NT2/D1 (cell line): ENCODE data around the gene VSNL1.

Experiments used
- DNase-seq: peaks from one replicate; pipeline ENCODE4 v3.0.0-alpha.2; 2011; ENCODE audit warnings: low read depth, low spot score
- H3K27me3 ChIP-seq: 2 replicates; pipeline ENCODE4 v1.6.0; 2011; ENCODE audit warnings: mild to moderate bottlenecking; ENCODE audit not compliant: insufficient read length, insufficient read depth
- H3K36me3 ChIP-seq: 2 replicates; pipeline ENCODE4 v1.6.1; 2011; ENCODE audit warnings: mild to moderate bottlenecking, low read length, mixed read lengths; ENCODE audit not compliant: insufficient read depth, insufficient read length
- H3K4me1 ChIP-seq: 2 replicates; pipeline ENCODE4 v1.5.1; 2011; ENCODE audit not compliant: insufficient read depth, insufficient read length
- H3K4me3 ChIP-seq: 2 replicates; pipeline ENCODE4 v1.5.1; 2011; ENCODE audit warnings: low read depth; ENCODE audit not compliant: insufficient read length
- H3K9ac ChIP-seq: 2 replicates; pipeline ENCODE4 v1.6.0; 2011; ENCODE audit warnings: low read depth; ENCODE audit not compliant: insufficient read length
- H3K9me3 ChIP-seq: 2 replicates; pipeline ENCODE4 v1.5.1; 2011; ENCODE audit warnings: mild to moderate bottlenecking, low read length; ENCODE audit not compliant: insufficient read depth
- SUZ12 ChIP-seq: IDR thresholded peaks from 2 replicates; pipeline ENCODE4 v1.6.1; 2011; ENCODE audit not compliant: insufficient read length, insufficient read depth; ENCODE audit errors: extremely low read depth
- YY1 ChIP-seq: IDR thresholded peaks from 2 replicates; pipeline ENCODE4 v1.6.1; 2011; ENCODE audit not compliant: insufficient read length, insufficient read depth
- ZNF274 ChIP-seq: IDR thresholded peaks from 2 replicates; pipeline ENCODE4 v1.6.1; 2011; ENCODE audit warnings: mild to moderate bottlenecking, low read depth, low read length

VSNL1 gene

GRCh38 chr2:17634997-17635396 is 94.5 kb downstream of the VSNL1 start:
- DNase-seq, result no peak
- Histone ChIP-seq H3K9ac (no peak overlapping the region), H3K36me3 (no peaks in the 10 kb centered on the region), H3K9me3 (peaks cover 4% of the 10 kb centered on the region; the same call in 1 of the 2 replicates), H3K4me3 (no peak overlapping the region), H3K4me1 (no peaks in the 10 kb centered on the region), H3K27me3 (no peaks in the 10 kb centered on the region)
- no peak for TF ChIP-seq SUZ12
- TF ChIP-seq ZNF274, result no peak
- no peak for TF ChIP-seq YY1

GRCh38 chr2:17636257-17636656 is 95.8 kb downstream of the VSNL1 start:
- Histone ChIP-seq H3K9me3 (no peaks in the 10 kb centered on the region), H3K27me3 (no peaks in the 10 kb centered on the region), H3K4me3 (no peak overlapping the region), H3K9ac (no peak overlapping the region), H3K36me3 (no peaks in the 10 kb centered on the region), H3K4me1 (no peaks in the 10 kb centered on the region)
- no peak for DNase-seq
- TF ChIP-seq ZNF274 (no peak), SUZ12 (no peak), YY1 (no peak)

- H3K36me3 ChIP-seq, result no peaks in the 10 kb centered on the region
- no peaks in the 10 kb centered on the region for H3K9me3 ChIP-seq
- TF ChIP-seq SUZ12, result no peak
- TF ChIP-seq YY1, result no peak
- no peak for TF ChIP-seq ZNF274
- H3K27me3 ChIP-seq, result no peaks in the 10 kb centered on the region
- no peak overlapping the region for H3K9ac ChIP-seq
- H3K4me3 ChIP-seq, result no peak overlapping the region
- H3K4me1 ChIP-seq, result no peaks in the 10 kb centered on the region
- no peak for DNase-seq
Observed at GRCh38 chr2:17637131-17637906, 96.8 kb downstream of the VSNL1 start.

GRCh38 chr2:17638196-17638743 is 97.8 kb downstream of the VSNL1 start:
- no peaks in the 10 kb centered on the region for H3K9me3 ChIP-seq
- no peak overlapping the region for H3K4me3 ChIP-seq
- DNase-seq, result no peak
- no peaks in the 10 kb centered on the region for H3K4me1 ChIP-seq
- no peaks in the 10 kb centered on the region for H3K27me3 ChIP-seq
- no peaks in the 10 kb centered on the region for H3K36me3 ChIP-seq
- no peak for TF ChIP-seq SUZ12
- no peak overlapping the region for H3K9ac ChIP-seq

GRCh38 chr2:17640406-17640805 is 99.9 kb downstream of the VSNL1 start:
- Histone ChIP-seq H3K9ac (no peak overlapping the region), H3K9me3 (no peaks in the 10 kb centered on the region), H3K27me3 (no peaks in the 10 kb centered on the region), H3K4me3 (no peak overlapping the region), H3K4me1 (peaks cover 5% of the 10 kb centered on the region), H3K36me3 (no peaks in the 10 kb centered on the region)
- TF ChIP-seq YY1 (no peak), ZNF274 (no peak), SUZ12 (no peak)
- no peak for DNase-seq

- no peaks in the 10 kb centered on the region for H3K9me3 ChIP-seq
- peaks cover 5% of the 10 kb centered on the region for H3K4me1 ChIP-seq
- no peak overlapping the region for H3K9ac ChIP-seq
- no peaks in the 10 kb centered on the region for H3K27me3 ChIP-seq
- H3K4me3 ChIP-seq, result no peak overlapping the region
- TF ChIP-seq YY1 (no peak), SUZ12 (no peak), ZNF274 (no peak)
- H3K36me3 ChIP-seq, result no peaks in the 10 kb centered on the region
- DNase-seq, result peak; percentile 27
Observed at GRCh38 chr2:17643031-17643615, 102.6 kb downstream of the VSNL1 start.

- H3K9ac ChIP-seq, result no peak overlapping the region
- DNase-seq, result no peak
- no peak overlapping the region for H3K4me3 ChIP-seq
- H3K27me3 ChIP-seq, result no peaks in the 10 kb centered on the region
- TF ChIP-seq YY1 (no peak), ZNF274 (no peak), SUZ12 (no peak)
- peaks cover 3% of the 10 kb centered on the region for H3K36me3 ChIP-seq
- peaks cover 5% of the 10 kb centered on the region for H3K4me1 ChIP-seq
- H3K9me3 ChIP-seq, result no peaks in the 10 kb centered on the region
Observed at GRCh38 chr2:17644997-17645720, 104.7 kb downstream of the VSNL1 start.
